Measurements from ENCODE around the gene SDHAF2. TPM values are rescaled to one million over a fixed set of nuclear protein-coding genes. Genes with fewer than 3 reads are reported as not detected.
"Not testable (repeated sequence)": the region's sequence is repeated elsewhere in the genome, so short reads cannot be mapped to it uniquely, and the experiment has no call there.

SDHAF2 gene
- total RNA-seq, 1 experiment from 2014 or later: 40.6 TPM

DNA sequence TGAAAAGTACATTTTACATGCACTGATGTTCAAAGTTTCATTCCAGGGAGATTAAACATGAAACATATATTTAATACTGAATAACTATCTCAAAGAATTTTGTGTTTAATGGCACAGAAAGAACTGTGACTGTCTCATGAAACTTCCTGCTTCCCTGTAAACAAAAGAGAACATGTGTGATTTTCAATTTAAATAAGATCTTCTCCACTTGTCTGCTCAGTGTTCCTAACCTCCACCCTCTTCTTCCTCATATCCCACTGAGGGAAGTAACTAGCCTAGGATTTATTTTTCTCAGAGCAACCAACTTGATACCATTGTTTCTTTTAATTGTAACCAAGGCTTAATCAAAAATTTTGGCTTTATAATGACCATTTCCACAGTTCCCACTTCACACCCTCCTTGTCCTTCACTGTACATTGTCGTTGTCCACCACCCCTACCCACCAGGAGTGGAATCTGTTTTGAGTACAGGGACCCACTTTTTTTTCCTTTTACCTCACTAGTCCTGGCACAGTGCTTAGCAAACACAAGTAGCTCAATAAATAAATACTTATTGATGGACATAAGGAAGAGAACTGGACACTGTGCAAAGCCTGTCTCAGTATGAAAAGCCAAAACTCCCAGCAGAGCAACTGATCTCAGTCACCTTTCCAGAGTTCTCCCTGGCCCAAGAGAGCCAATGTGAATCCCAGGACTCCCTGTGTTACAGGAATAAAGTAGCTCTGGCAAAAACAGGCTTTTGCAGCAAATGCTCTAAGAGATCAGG is 4.4 kb upstream of the SDHAF2 start:
- DNase-seq (ENCODE audit: low spot score): no peak

DNA sequence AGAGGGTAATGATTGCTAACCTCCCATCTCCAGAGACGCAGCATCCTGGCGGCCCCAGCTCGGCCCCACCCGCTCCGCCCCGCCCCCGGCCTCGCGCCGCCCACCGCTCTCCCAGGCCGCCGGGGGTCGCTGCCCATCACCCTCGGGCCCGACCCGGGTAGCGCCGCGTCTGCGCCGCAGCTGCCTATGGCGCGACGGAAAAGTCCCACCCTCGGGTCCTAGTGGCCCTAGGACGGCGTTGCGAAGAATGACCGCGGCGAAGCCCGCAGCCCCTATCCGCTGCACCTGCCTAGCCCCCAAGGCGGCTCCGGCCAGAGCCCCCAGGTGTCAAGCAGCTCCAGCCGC is 606 bp upstream of the SDHAF2 start:
- peak; percentile 32 for DNase-seq (ENCODE audit: low spot score)

DNA sequence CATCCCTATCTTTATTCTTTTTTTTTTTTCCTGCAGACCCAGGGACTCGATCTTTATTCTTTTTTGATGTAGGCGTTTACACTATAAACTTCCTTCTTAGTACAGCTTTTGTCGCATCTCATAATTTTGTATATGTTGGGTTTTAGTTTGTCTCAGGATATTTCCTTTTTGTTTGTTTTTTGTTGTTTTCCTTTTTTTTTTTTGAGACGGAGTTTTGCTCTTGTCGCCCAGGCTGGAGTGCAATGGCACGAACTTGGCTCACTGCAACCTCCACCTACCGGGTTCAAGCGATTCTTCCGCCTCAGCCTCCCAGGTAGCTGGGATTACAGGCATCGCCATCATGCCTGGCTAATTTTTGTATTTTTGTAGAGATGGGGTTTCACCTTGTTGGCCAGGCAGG is 915 bp downstream of the SDHAF2 start:
- not testable (repeated sequence) for DNase-seq (ENCODE audit: low spot score)

DNA sequence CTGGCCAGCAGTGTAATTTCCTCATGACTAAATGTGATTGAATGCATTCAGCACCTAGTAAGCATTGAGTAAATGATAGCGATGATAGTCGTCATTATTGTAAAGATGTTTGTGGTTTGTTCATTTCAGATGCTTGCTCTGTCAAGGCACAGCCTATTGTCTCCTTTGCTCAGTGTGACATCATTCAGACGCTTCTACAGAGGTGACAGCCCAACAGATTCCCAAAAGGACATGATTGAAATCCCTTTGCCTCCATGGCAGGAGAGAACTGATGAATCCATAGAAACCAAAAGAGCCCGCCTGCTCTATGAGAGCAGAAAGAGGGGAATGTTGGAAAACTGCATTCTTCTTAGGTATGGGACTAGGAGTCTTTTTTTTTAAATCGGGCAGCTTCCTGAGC is 7.6 kb downstream of the SDHAF2 start:
- DNase-seq (ENCODE audit: low spot score): no peak

DNA sequence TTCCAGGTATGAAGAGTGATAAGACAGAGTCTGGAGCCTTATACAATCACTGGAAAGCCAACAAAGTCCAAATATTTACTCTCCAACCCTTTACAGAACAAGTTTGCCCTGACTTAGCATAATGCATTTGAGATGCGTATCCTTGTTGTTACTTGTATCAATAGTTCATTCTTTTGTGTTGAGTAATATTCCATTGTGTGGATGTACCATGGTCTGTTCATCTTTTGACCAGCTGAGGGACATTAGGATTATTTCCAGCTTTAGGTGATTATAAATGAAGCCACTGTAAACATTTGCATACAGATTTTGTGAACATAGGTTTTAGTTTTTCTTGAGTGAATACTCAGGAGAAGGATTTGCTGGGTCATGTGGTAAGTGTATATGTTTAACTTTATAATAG is 9.7 kb downstream of the SDHAF2 start:
- no peak for DNase-seq (ENCODE audit: low spot score)

DNA sequence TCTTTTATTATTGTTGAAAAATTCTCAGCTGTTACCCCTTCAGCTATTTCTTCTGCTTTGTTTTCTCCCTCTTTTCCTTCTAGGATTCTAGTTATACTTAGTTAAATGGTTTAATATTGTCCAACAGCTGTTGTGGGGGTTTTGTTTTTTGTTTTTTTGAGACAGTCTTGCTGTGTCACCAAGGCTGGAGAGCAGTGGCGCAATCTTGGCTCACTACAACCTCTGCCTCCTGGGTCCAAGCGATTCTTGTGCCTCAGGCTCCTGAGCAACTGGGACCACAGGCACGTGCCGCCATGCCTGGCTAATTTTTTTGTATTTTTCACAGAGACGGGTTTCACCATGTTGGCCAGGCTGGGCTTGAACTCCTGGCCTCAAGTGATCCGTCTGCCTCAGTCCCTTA is 12.7 kb downstream of the SDHAF2 start:
- DNase-seq (ENCODE audit: low spot score): no peak

DNA sequence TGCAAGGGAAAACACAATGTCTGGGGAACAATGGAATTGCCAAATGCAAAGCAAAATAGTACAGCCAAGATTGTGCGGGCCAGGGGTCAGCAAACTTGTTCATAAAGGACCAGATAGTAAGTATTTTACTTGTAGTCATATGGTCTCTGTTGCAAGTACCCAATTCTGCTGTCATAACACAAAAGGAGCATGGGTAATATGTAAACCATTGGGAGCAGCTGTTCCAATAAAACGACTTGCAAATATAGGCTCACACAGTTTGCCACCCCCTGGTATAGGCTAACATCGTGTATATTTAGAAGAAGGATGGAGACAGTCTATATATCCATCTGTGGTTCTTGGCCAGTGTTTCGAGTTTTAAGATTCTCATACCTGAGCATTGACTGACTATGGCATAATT is 15.6 kb downstream of the SDHAF2 start:
- DNase-seq (ENCODE audit: low spot score): no peak

DNA sequence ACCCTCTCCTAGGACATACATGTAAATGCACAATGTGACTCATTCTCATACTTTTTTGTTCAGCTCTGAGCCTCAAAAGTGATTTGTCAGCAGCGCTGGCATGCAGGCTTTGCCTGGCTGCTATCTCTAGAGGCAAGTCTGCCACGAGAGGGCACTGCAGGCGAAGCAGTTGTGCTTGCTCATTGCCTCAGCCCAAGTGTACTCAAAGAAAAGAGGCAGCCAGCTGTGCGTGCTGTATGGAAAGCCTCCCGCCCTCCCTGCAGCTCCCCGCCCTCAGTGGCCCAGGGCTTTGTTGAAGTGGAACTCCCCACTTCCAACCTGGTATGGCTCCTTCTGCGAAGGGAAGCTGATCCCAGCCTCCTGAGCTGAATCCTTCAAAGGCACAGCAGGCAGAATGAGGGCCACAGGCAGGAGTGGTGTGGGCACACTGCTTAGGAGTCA is 16.3 kb downstream of the SDHAF2 start:
- peak; percentile 92 for DNase-seq (ENCODE audit: low spot score)

DNA sequence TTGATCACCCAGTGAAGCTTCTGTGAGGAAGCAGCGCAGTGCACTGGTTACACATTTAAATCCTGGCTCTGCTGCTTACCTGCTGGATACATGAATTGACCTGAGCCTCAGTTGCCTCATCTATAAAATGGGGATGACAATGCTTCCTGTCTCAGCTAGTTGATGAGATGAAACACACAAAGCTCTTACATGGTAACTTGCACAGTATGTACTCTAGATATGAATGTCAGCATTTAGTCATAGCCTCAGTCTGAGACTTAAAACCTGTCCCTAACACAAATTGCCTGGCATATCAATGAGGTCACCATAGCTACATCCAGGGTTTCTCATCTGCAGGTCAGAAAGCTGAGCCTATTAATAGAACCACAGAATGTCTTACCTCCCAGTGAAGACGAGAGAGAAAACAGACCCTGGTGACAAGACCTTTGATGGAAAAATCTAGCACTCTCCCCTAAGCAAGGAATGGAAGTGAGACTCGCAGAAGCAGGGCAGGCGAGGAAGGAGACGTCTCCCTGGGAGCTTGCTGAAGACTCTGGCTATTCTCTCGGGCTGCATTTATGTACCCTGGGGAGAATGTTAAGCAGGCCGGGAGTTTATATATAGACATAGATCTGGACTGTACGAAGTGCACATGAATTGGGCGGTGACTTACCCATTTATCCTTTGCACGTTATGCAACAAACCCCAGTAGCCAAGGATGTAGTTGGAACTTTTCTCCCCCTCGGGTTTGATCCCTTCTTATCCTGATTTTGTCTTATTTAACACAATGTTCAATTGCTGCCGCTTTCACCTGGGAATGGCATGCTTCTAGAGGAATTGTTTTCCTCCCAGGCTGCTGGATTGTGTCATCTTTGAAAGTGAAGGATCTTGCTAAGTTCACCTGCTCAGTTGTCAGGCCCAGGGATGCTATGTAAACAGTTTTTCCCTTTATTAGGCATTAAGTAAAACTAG is 18.0 kb downstream of the SDHAF2 start:
- DNase-seq (ENCODE audit: low spot score): no peak

DNA sequence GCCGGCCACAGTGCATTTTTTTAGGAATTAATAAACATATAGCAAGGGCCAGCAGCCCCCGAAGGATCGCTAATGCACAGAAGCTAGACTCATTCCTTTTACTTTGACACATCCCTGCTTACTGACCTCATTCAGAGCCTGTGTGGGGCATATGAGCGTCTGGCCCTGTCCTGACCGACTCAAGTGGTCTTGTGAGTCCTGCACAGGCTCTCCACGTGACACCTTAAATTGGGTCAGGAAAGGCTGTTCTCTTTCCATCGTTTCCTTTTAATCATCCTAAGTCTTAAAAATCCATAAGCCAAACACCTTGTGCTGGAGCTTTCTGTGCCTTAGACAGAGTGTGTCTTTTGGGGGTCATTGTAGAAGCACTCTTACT is 18.6 kb downstream of the SDHAF2 start:
- DNase-seq (ENCODE audit: low spot score): no peak

DNA sequence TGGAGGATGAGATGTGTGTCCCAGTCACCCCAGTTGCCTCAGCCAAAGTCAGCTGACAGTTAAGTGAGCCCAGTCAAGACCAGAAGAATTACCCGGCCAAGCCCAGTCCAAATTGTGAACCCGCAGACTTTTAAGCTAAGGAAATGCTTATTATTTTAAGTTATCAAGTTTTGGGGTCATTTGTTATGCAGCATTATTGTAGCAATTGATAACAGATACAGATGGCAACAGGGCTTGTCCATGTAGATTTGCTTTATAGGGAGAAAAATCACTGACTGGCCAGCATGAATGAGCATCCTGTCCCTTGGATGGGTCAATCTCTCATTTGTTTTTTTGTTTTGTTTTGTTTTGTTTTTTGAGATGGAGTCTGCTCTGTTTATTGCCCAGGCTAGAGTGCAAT is 22.9 kb downstream of the SDHAF2 start:
- DNase-seq (ENCODE audit: low spot score): no peak

DNA sequence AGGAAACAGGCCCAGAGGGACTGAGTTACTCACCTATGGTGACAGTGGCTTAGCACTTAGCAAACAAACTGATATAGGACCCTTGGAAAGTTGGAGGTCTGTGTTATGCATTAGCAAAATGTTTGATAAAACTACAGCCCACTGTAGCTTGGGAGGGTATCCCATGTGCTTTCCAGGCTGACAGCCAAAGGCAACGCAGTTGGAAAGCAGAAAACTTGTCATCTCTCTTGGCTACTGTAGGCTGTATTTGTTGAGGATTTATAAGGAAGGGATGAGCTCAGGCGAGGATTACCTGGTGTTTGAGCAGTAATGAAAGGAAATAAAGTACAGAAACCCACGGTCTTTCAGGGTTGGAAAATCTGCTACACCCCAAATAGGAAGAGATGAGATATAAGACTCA is 23.8 kb downstream of the SDHAF2 start:
- no peak for DNase-seq (ENCODE audit: low spot score)

DNA sequence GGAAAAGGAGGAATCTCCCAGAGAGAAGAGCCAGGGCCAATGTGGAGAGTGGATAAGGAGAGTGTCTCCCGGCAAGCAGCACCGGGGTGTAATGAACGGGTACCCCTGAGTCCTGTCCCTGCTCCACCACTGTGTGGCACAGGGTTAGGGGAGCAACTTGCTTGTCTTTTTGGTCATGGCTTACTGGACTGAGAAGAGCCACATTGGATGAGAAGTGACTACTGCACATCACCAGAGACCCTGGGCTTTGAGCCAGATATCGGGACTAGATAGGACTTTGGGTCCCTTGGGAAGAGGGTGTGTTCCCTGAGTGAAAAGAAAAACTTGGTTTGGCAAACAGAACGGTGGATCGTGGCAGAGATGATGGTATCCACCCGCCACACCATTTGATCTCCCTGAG is 24.6 kb downstream of the SDHAF2 start:
- no peak for DNase-seq (ENCODE audit: low spot score)

DNA sequence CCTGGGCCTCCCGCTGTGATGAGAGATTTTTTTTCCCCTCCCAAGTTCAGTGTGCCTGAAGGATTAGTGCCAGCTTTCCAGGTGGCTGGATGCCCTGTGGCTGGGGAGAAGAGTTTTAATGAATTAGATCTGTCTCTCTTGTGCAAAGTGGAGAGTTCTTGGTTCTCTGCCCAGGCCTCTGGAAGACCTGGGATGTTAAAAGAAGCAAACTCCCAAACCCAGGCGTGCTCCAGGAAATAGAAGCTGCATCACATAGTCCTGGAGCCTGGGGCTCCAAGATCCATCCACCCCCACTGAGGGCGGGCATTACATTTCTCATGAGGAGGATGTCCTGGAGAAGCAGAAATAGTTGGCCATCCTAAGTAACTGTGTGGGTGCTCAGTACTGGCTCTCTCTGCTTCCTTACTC is 30.6 kb downstream of the SDHAF2 start:
- peak; percentile 55 for DNase-seq (ENCODE audit: low spot score)

DNA sequence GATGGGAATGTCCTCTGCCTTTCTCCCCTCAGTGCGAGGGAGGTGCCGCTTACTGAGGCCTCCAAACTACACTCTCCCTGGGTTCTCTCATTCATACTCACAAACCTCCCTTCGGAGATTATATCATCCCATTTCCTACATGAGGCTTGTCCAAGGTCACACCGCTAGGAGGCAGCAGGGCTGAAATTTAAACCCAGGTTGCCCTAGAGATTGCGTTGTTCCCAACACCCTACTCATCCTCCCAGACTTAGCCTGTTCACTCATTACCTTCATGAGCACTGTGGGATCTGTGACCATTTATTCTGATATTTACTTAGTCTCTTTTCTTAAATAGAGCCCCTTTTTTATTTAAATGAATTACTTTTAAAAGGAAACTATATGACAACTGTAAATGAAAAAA is 31.1 kb downstream of the SDHAF2 start:
- DNase-seq (ENCODE audit: low spot score): no peak

DNA sequence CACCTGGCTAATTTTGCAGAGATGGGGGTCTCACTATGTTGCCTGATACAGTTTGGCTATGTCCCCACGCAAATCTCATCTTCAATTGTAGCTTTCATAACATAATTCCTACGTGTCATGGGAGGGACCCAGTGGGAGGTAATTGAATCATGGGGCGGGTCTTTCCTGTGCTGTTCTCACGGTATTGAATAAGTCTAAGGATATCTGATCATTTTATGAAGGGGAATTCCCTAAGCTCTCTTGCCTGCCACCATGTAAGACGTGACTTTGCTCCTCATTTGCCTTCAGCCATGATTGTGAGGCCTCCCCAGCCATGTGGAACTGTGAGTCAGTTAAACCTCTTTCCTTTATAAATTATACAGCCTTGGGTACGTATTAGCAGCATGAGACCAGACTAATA is 37.7 kb downstream of the SDHAF2 start:
- DNase-seq (ENCODE audit: low spot score): not testable (repeated sequence)

DNA sequence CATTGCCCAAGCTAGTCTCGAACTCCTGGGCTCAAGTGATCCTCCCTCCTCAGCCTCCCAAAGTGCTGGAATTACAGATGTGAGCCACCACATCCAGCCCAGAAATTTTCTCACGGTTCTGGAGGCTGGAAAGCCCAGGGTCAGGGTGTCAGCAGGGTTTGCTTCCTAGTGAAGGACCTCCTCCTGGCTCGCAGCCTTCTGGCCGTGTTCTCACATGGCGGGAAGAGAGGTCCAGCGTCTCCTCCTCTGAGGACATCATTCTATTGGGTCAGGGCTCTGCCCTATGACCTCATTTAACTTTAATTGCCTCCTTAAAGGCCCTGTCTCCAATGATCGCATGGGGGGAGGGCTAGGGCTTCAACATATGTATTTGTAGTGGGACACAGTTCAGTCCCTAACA is 38.1 kb downstream of the SDHAF2 start:
- no peak for DNase-seq (ENCODE audit: low spot score)

DNA sequence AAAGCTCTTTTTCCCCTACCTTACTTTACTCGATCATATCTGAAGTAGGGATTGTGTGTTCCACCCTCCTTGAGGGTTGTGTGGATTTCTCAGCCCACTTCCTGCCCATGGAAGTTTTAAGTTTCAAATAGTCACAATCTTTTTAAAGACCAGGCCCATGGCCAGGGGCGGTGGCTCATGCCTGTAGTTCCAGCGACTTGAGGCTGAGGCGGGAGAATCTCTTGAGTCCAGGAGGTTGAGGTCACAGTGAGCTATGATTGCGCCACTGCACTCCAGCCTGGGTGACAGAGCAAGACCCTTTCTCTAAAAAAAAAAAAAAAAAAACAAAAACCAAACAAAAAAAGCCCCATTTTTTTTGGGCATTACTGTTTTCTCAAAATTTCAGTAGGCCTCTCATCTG is 42.4 kb downstream of the SDHAF2 start:
- DNase-seq (ENCODE audit: low spot score): no peak

DNA sequence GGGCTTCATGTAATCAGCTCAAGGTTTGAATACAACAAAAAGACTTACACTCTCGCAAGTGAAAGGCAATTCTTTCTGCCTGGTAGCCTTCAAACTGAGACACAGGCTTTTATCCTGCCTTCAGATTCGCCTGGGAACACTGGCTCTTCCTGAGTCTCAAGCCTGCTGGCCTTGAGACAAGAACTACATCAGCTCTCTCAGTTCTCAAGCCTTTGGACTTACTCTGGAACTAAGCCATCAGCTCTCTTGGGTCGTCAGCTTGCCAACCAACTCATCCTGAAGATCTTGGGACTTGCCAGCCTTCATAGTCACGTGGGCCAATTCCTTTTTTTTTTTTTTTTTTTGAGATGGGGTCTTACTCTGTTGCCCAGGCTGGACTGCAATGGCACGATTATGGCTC is 42.9 kb downstream of the SDHAF2 start:
- no peak for DNase-seq (ENCODE audit: low spot score)

DNA sequence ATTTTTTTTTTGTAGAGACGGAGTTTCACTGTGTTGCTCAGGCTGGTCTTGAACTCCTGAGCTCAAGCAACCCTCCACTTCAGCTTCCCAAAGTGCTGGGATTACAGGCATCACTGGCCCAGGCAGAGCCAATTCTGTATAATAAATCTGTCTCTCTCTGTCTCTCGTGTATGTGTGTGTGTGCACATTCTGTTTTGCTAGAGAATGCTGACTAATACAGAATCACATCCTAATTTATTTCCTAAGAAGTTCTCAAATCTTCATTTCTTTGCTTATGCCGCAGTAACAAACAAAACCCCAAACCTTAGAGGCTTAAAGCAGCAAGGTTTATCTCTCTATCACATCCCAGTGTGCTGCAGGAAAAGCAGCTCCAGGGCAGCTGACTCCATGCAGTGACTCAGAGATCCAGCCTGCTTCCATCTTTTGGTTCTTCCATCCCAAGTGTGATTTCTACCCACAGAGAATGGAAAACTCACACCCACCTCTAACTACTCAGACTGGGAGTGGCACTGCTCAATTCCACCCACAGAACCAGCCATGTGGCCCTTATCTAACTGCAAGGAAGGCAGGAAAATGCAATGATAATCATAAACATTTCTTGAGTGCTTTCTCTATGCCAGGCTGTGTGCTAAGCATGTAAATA is 43.6 kb downstream of the SDHAF2 start:
- DNase-seq (ENCODE audit: low spot score): no peak

DNA sequence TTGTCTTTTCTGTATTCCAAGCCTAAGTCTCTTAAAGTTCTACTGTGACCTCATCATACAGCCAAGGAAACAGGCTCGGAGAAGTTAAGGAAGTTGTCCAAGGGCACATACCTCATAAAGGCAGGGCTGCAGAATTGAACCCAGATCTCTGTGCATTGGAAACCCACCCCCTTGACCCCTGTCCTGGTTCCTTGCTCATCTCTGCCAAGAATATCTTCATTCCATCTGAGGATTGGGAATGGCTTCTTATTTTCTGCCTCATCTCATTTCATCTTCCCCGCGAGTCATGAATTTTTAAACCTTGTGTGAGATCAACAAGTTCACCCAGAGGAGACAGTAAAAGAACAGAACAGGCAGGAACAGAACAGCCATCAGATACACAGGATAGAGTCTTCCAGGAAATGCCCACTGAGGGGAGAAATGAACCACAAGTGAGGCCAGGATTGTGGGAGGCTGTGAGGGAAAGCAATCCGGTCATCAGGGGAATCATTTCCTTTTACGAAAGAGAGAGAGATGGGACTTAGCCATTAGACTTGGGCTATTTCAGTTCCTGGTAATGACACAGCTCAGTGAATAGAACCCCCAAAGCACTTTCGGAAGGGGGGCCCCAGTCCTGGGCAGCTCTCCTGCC is 44.2 kb downstream of the SDHAF2 start:
- DNase-seq (ENCODE audit: low spot score): no peak

DNA sequence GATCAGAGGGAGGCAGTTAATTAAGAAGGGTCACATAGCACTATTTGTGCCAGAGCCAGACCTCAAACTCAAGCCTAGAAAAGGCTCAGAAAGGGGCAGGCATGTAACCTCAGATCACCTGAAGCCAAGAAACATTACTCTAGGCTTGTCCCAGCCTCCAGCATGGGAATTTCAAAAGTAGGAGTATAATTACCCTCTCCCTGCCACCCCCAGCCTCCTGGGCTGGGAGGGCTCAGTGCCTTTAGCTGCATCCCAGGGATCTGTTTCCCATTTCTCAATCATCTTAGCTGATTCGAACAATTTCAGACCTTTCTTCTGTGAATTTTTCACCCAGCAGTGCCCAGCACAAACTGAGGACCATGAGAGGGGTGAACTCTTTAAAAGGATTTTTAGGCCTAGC is 45.5 kb downstream of the SDHAF2 start:
- DNase-seq (ENCODE audit: low spot score): no peak
